ENCODE data around the gene ST7.

DNA sequence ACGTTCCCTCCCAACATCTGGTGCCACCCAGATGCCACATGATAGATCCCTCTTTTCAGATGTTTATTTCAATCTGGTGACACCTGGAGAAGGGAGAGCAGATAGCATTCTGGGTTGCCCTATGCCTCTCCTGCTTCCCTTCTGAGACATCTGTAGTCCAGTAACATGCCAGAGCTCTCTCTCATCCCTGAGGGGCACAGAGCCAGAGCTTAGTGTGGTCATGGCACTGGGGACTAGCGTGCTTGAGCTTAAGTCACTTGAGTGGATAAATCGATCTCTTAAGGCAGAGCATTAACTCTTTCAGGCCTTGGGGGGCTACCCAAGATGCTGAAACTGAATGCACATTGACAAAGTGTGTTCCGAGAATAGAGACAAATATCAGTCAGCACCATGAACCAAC is 321.6 kb downstream of the ST7 start:
- TF ChIP-seq SUZ12 (IDR thresholded peaks at IDR 0.05), result no peak
- TF ChIP-seq SP1 (IDR thresholded peaks at IDR 0.05), result no peak
- TF ChIP-seq FOXM1 (IDR thresholded peaks at IDR 0.05; ENCODE audit: borderline replicate concordance), result no peak
- no peak for TF ChIP-seq BHLHE40 (IDR thresholded peaks at IDR 0.05; ENCODE audit: borderline replicate concordance)
- no peak for TF ChIP-seq TARDBP (IDR thresholded peaks at IDR 0.05)
- TF ChIP-seq LEF1 (IDR thresholded peaks at IDR 0.05; ENCODE audit: borderline replicate concordance), result no peak
- TF ChIP-seq FOXK2 (IDR thresholded peaks at IDR 0.05), result no peak

Data from HEK293T (cell line).